HepG2 (cell line): ENCODE results near the gene CACNA2D3. TPM values are rescaled to one million over a fixed set of nuclear protein-coding genes. Genes with fewer than 3 reads are reported as not detected.

Source experiments
- ATAC-seq: fragments of 200-7000 bp; cut with Tn5 transposase; 3 replicates; pipeline ENCODE4 v1.9.1; 2020; ENCODE audit warnings: mild to moderate bottlenecking, moderate library complexity
- BruUV-seq: library from RNA; stranded (reverse); fragments of 400-500 nt; replicated peaks from 2 replicates; lab custom pipeline; 2021; lab: Mats Ljungman, UMichigan
- CTCF ChIA-PET: fragments of 300-600 bp; formaldehyde crosslinking; extraction: SDS; loops from one replicate; lab custom pipeline; 2021; ENCODE audit warnings: low total read pairs, inconsistent platforms, low intra/inter-chr PET ratio; lab: Yijun Ruan, JAX
- POLR2A ChIA-PET: fragments of 350-600 bp; sonication (Branson Sonifier 250); formaldehyde crosslinking; loops from one replicate; lab custom pipeline; 2020; ENCODE audit warnings: antibody characterized with exemption, inconsistent platforms; lab: Yijun Ruan, JAX
- DNase-seq: peaks from one replicate; pipeline ENCODE4 v3.0.0-alpha.2; 2015; ENCODE audit warnings: low spot score
- FAIRE-seq: peaks from 3 replicates; lab custom pipeline; 2011; peaks lifted over from hg19 to GRCh38; lab: Jason Lieb, UNC
- H2AFZ ChIP-seq: one replicate; pipeline ENCODE4 v1.6.1; 2011; ENCODE audit warnings: low read length, inconsistent platforms
- H3K27ac ChIP-seq: fragments of 300-600 bp; 3 replicates; pipeline ENCODE4 v1.8.0; 2011; ENCODE audit warnings: mixed run types, mild to moderate bottlenecking, mixed read lengths, low read length, inconsistent platforms; ENCODE audit not compliant: insufficient read depth; ENCODE audit errors: extremely low read length
- H3K27me3 ChIP-seq, 2 experiments: fragments of 200-600 bp in 1 of 2; 2 replicates in 1 of 2; 3 replicates in 1 of 2; pipeline versions ENCODE4 v1.6.0 to v1.8.0; 2011; ENCODE audit warnings: low read length in 2 of 2, mild to moderate bottlenecking in 2 of 2, moderate library complexity in 2 of 2, inconsistent platforms in 1 of 2; ENCODE audit not compliant: insufficient read depth in 2 of 2, control insufficient read depth in 1 of 2
- H3K36me3 ChIP-seq, 2 experiments: fragments of 200-600 bp in 1 of 2; replicated peaks in 1 of 2; 2 replicates in 1 of 2; 3 replicates in 1 of 2; pipeline versions ENCODE4 v1.5.1 to v1.8.0; 2011; ENCODE audit warnings: low read length in 2 of 2, inconsistent platforms in 1 of 2; ENCODE audit not compliant: insufficient read depth in 2 of 2, control insufficient read depth in 1 of 2
- H3K4me1 ChIP-seq: 2 replicates; pipeline ENCODE4 v1.5.1; 2012; ENCODE audit warnings: low read length, inconsistent platforms; ENCODE audit not compliant: insufficient read depth
- H3K4me2 ChIP-seq: 2 replicates; pipeline ENCODE4 v1.6.0; 2011; ENCODE audit warnings: low read depth, low read length, inconsistent platforms
- H3K4me3 ChIP-seq, 3 experiments: fragments of 200-600 bp in 1 of 3; sonication (generic), shearing (Covaris generic) in 1 of 3; replicated peaks in 1 of 3; 2 replicates each; pipeline ENCODE4 v1.5.1; 2011 to 2016; ENCODE audit warnings: low read length in 3 of 3, inconsistent platforms in 2 of 3, low read depth in 2 of 3, mild to moderate bottlenecking in 2 of 3, control low read depth in 1 of 3, mixed read lengths in 1 of 3; ENCODE audit not compliant: insufficient read depth in 1 of 3
- H3K79me2 ChIP-seq: one replicate; pipeline ENCODE4 v1.6.1; 2011; ENCODE audit warnings: low read length, inconsistent platforms; ENCODE audit not compliant: insufficient read depth
- H3K9ac ChIP-seq: 2 replicates; pipeline ENCODE4 v1.6.0; 2011; ENCODE audit warnings: mild to moderate bottlenecking, low read depth, low read length, inconsistent platforms; ENCODE audit not compliant: insufficient read depth
- H3K9me3 ChIP-seq: 2 replicates; pipeline ENCODE4 v1.5.1; 2012; ENCODE audit warnings: mild to moderate bottlenecking, low read length
- H4K20me1 ChIP-seq: 2 replicates; pipeline ENCODE4 v1.6.0; 2011; ENCODE audit warnings: inconsistent platforms, mild to moderate bottlenecking, low read length, moderate library complexity; ENCODE audit not compliant: insufficient read depth
- RFX3 ChIP-seq: IDR thresholded peaks from 2 replicates; pipeline ENCODE4 v1.6.1; 2016; ENCODE audit warnings: missing biosample characterization, missing genetic modification reagents
- SP4 ChIP-seq: sonication (generic); formaldehyde crosslinking; IDR thresholded peaks from 2 replicates; pipeline ENCODE4 v1.8.1; 2023; ENCODE audit warnings: mild to moderate bottlenecking, missing genetic modification reagents
- STAG1 ChIP-seq: sonication (generic); formaldehyde crosslinking; IDR thresholded peaks from 2 replicates; pipeline ENCODE4 v1.4.0; 2020; ENCODE audit warnings: missing genetic modification reagents
- ZNF34 ChIP-seq: sonication (generic); formaldehyde crosslinking; IDR thresholded peaks from 2 replicates; pipeline ENCODE4 v1.4.0; 2020; ENCODE audit warnings: mild to moderate bottlenecking, missing genetic modification reagents, borderline replicate concordance
- ZNF678 ChIP-seq: sonication (generic); formaldehyde crosslinking; IDR thresholded peaks from 2 replicates; pipeline ENCODE4 v1.4.0; 2020; ENCODE audit warnings: mild to moderate bottlenecking, missing genetic modification reagents
- ZNF747 ChIP-seq: sonication (generic); formaldehyde crosslinking; IDR thresholded peaks from 2 replicates; pipeline ENCODE4 v1.8.1; 2023; ENCODE audit warnings: missing genetic modification reagents, mild to moderate bottlenecking, borderline replicate concordance
- WGBS: methylation state at CpG from one replicate; pipeline ENCODE4 v1.1.6; 2017; ENCODE audit warnings: low lambda C conversion rate; 5-methylcytosine and 5-hydroxymethylcytosine counted together
- in situ Hi-C: cut with HindIII; loops from 2 replicates; pipeline ENCODE4 v1.10.0; 2017; ENCODE audit warnings: low pct_unique_long_range_greater_than_20kb; ENCODE audit not compliant: extremely low pct_ligation_motif_present
- intact Hi-C: fragments of 100-400 bp; cut with micrococcal nuclease; formaldehyde crosslinking; loops from one replicate; pipeline ENCODE4 v1.10.0; 2022; ENCODE audit not compliant: unreplicated experiment
- polyA plus RNA-seq, 8 experiments: library from polyadenylated mRNA; depleted of rRNA in 3 of 8; stranded (reverse) in 7 of 8; unstranded in 1 of 8; fragments of >200 nt; fragmentation: Illumina TruSeq in 4 of 8; extraction: Trizol in 4 of 8; gene quantifications; 2 replicates each; pipeline versions ENCODE4 v1.2.1 to v1.2.3, GENCODE V29; 2011 to 2016; ENCODE audit warnings: low read depth in 4 of 8, missing spikeins in 1 of 8, mixed read lengths in 1 of 8; ENCODE audit not compliant: insufficient read depth in 1 of 8
- total RNA-seq, 5 experiments: library from RNA; depleted of rRNA; stranded (reverse); fragments of >200 nt; fragmentation: Illumina TruSeq; extraction: Trizol; gene quantifications; 2 replicates each; pipeline ENCODE4 v1.2.3, GENCODE V29; 2016; ENCODE audit warnings: low read depth in 1 of 5
- TF ChIP-seq, protein P1 (sequence below): IDR thresholded peaks from 2 replicates; pipeline ENCODE4 v1.6.1; 2016
- TF ChIP-seq, protein P2 (sequence below): sonication (generic); formaldehyde crosslinking; IDR thresholded peaks from 2 replicates; pipeline ENCODE4 v1.5.0; 2020; ENCODE audit warnings: mild to moderate bottlenecking, missing genetic modification reagents, moderate library complexity

Gene CACNA2D3
- total and polyA plus RNA-seq, 2 of the 13 experiments (the other 11 are each of a cell fraction or from before 2014, with no cell fraction given), result not detected

DNA sequence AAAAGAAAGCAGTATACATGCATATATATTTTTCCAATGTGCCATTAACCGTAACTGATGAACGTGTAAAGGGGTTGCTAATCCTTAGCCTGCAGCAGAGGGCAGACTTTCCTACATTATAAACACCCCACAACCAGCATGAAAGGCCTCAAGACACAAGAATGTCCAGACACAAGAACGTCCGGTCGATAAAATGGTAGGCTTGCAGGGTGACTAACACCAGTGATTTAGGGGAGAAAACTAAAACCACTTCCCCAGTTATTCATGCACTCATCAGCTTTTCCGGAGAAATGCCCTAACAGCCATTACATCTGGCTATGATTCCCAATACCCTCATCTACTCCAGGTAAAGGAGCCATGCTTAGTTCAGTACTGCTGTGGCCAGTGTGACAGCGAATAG is 748.1 kb downstream of the CACNA2D3 start:
- H3K9me3 ChIP-seq, result no peaks in the 10 kb centered on the region
- no TSS peak for BruUV-seq
- ATAC-seq (peak; percentile 50; the same call in 2 of the 3 replicates), FAIRE-seq (no peak), DNase-seq (peak; percentile 14)
- intact Hi-C loops (no loop called here), in situ Hi-C loops (loop anchor here (25.0 kb wide), 3 partner anchors 867 to 1392 kb away; no protein-coding TSS in a partner anchor)
- H2AFZ ChIP-seq, result no peak overlapping the region
- no peaks in the 10 kb centered on the region for H3K4me1 ChIP-seq
- no peaks in the 10 kb centered on the region for H4K20me1 ChIP-seq
- H3K9ac ChIP-seq, result no peak overlapping the region
- no peak overlapping the region for H3K4me3 ChIP-seq
- ChIA-PET POLR2A (no interaction called here), CTCF (no interaction called here)
- peaks cover under 1 to 9% of the 10 kb centered on the region in 2 experiments; a peak in 2 of 5 replicates for H3K27me3 ChIP-seq
- TF ChIP-seq ZNF747 (CRISPR knock-in tag), result no peak
- TF ChIP-seq, protein P1, sequence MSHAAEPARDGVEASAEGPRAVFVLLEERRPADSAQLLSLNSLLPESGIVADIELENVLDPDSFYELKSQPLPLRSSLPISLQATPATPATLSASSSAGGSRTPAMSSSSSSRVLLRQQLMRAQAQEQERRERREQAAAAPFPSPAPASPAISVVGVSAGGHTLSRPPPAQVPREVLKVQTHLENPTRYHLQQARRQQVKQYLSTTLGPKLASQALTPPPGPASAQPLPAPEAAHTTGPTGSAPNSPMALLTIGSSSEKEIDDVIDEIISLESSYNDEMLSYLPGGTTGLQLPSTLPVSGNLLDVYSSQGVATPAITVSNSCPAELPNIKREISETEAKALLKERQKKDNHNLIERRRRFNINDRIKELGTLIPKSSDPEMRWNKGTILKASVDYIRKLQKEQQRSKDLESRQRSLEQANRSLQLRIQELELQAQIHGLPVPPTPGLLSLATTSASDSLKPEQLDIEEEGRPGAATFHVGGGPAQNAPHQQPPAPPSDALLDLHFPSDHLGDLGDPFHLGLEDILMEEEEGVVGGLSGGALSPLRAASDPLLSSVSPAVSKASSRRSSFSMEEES (CRISPR knock-in tag), result no peak
- no peak for TF ChIP-seq ZNF678
- no peak for TF ChIP-seq SP4 (CRISPR knock-in tag)
- no peak for TF ChIP-seq ZNF34
- TF ChIP-seq, protein P2, sequence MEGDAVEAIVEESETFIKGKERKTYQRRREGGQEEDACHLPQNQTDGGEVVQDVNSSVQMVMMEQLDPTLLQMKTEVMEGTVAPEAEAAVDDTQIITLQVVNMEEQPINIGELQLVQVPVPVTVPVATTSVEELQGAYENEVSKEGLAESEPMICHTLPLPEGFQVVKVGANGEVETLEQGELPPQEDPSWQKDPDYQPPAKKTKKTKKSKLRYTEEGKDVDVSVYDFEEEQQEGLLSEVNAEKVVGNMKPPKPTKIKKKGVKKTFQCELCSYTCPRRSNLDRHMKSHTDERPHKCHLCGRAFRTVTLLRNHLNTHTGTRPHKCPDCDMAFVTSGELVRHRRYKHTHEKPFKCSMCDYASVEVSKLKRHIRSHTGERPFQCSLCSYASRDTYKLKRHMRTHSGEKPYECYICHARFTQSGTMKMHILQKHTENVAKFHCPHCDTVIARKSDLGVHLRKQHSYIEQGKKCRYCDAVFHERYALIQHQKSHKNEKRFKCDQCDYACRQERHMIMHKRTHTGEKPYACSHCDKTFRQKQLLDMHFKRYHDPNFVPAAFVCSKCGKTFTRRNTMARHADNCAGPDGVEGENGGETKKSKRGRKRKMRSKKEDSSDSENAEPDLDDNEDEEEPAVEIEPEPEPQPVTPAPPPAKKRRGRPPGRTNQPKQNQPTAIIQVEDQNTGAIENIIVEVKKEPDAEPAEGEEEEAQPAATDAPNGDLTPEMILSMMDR (CRISPR knock-in tag), result peak; percentile 38
- peak; percentile 59 for TF ChIP-seq STAG1 (CRISPR knock-in tag)
- TF ChIP-seq RFX3 (CRISPR knock-in tag), result no peak
- no peak overlapping the region for H3K27ac ChIP-seq
- H3K36me3 ChIP-seq, result no peaks in the 10 kb centered on the region
- 18% methylated on average over 7 of the region's 7 CpGs for whole genome bisulfite sequencing
- no peaks in the 10 kb centered on the region for H3K79me2 ChIP-seq
- H3K4me2 ChIP-seq, result no peak overlapping the region
